ENCODE results near the gene TBX2.

Gene TBX2

GRCh38 chr17:61384692-61385576 lies 14.7 kb upstream of the TBX2 start:
- no peak for TF ChIP-seq CTCF (IDR thresholded peaks at IDR 0.05)
- Histone ChIP-seq H3K4me1 (ENCODE audit: control insufficient read depth in 1 of 2, insufficient read depth in 1 of 2, low read depth in 1 of 2, low read length in 1 of 2) (no peaks in the 10 kb centered on the region), H3K4me3 (ENCODE audit: low read depth in 1 of 2, low read length in 1 of 2) (no peak overlapping the region), H3K27me3 (peaks cover 10% of the 10 kb centered on the region), H3K27ac (no peak overlapping the region), H3K36me3 (no peaks in the 10 kb centered on the region), H3K9me3 (no peaks in the 10 kb centered on the region)

GRCh38 chr17:61385577-61386236 lies 13.9 kb upstream of the TBX2 start:
- no peaks in the 10 kb centered on the region for H3K4me1 ChIP-seq (ENCODE audit: control insufficient read depth in 1 of 2, insufficient read depth in 1 of 2, low read depth in 1 of 2, low read length in 1 of 2)
- peaks cover 18% of the 10 kb centered on the region for H3K27me3 ChIP-seq
- no peak overlapping the region for H3K27ac ChIP-seq
- H3K36me3 ChIP-seq: no peaks in the 10 kb centered on the region
- no peak overlapping the region for H3K4me3 ChIP-seq (ENCODE audit: low read depth in 1 of 2, low read length in 1 of 2)
- TF ChIP-seq CTCF (IDR thresholded peaks at IDR 0.05): no peak
- no peaks in the 10 kb centered on the region for H3K9me3 ChIP-seq

GRCh38 chr17:61386251-61386650 lies 13.4 kb upstream of the TBX2 start:
- H3K27ac ChIP-seq: no peak overlapping the region
- no peaks in the 10 kb centered on the region for H3K36me3 ChIP-seq
- no peak overlapping the region for H3K4me3 ChIP-seq (ENCODE audit: low read depth in 1 of 2, low read length in 1 of 2)
- no peaks in the 10 kb centered on the region for H3K4me1 ChIP-seq (ENCODE audit: control insufficient read depth in 1 of 2, insufficient read depth in 1 of 2, low read depth in 1 of 2, low read length in 1 of 2)
- H3K9me3 ChIP-seq: no peaks in the 10 kb centered on the region
- peaks cover 23% of the 10 kb centered on the region for H3K27me3 ChIP-seq
- no peak for TF ChIP-seq CTCF (IDR thresholded peaks at IDR 0.05)

GRCh38 chr17:61387011-61387410 lies 12.6 kb upstream of the TBX2 start:
- no peak for TF ChIP-seq CTCF (IDR thresholded peaks at IDR 0.05)
- Histone ChIP-seq H3K9me3 (no peaks in the 10 kb centered on the region), H3K27ac (no peak overlapping the region), H3K4me3 (ENCODE audit: low read depth in 1 of 2, low read length in 1 of 2) (no peak overlapping the region), H3K27me3 (peaks cover 31% of the 10 kb centered on the region), H3K36me3 (peaks cover 3% of the 10 kb centered on the region), H3K4me1 (ENCODE audit: control insufficient read depth in 1 of 2, insufficient read depth in 1 of 2, low read depth in 1 of 2, low read length in 1 of 2) (no peaks in the 10 kb centered on the region)

GRCh38 chr17:61387511-61388305 lies 11.9 kb upstream of the TBX2 start:
- Histone ChIP-seq H3K36me3 (peaks cover 4% of the 10 kb centered on the region), H3K9me3 (no peaks in the 10 kb centered on the region), H3K27me3 (peaks cover 38% of the 10 kb centered on the region), H3K4me1 (ENCODE audit: control insufficient read depth in 1 of 2, insufficient read depth in 1 of 2, low read depth in 1 of 2, low read length in 1 of 2) (no peaks in the 10 kb centered on the region), H3K4me3 (ENCODE audit: low read depth in 1 of 2, low read length in 1 of 2) (no peak overlapping the region), H3K27ac (no peak overlapping the region)
- no peak for TF ChIP-seq CTCF (IDR thresholded peaks at IDR 0.05)
